Sigmoid colon (tissue), 4 donors: Measurements from ENCODE around the gene C9.

Source experiments
- EP300 ChIP-seq, 4 donors: sonication (generic); formaldehyde crosslinking; IDR thresholded peaks; one replicate each; pipeline ENCODE4 v1.6.1; 2017; ENCODE audit warnings: antibody characterized with exemption in 4 of 4
- POLR2A ChIP-seq, 2 donors: fragments of 450-650 bp; IDR thresholded peaks; one replicate each; pipeline ENCODE4 v1.6.1; 2016; ENCODE audit warnings: antibody characterized with exemption in 2 of 2, mild to moderate bottlenecking in 2 of 2, moderate library complexity in 2 of 2
- POLR2AphosphoS5 ChIP-seq, 4 donors: sonication (generic); formaldehyde crosslinking; IDR thresholded peaks; one replicate each; pipeline ENCODE4 v1.6.1; 2017; ENCODE audit warnings: antibody characterized with exemption in 4 of 4
- TF ChIP-seq, protein P1 (sequence below), 4 experiments: fragments of 450-650 bp in 3 of 4; fragments of 200-600 bp in 1 of 4; IDR thresholded peaks; one replicate each; pipeline ENCODE4 v1.5.1; 2016 to 2019; ENCODE audit warnings: antibody characterized with exemption in 4 of 4, mild to moderate bottlenecking in 3 of 4, moderate library complexity in 2 of 4

DNA sequence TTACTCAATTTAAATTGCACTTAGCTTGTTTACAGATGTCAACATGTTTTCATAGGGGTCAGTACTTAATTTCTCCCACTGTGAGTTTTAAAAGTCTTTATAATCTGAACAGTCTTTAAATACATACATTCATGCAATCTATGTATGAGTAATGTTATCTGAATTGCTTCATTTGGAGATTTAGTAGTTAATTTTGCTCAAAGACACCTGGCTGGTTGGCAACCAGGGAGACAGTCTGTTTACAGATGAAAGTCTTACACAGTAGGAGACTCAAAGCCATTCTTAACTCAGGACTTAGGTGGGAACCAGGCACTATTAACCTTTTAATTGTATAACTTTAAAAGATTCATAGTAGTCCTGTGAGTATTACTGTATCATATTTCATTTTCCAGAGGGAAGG is 31.2 kb upstream of the C9 start:
- TF ChIP-seq, protein P1, sequence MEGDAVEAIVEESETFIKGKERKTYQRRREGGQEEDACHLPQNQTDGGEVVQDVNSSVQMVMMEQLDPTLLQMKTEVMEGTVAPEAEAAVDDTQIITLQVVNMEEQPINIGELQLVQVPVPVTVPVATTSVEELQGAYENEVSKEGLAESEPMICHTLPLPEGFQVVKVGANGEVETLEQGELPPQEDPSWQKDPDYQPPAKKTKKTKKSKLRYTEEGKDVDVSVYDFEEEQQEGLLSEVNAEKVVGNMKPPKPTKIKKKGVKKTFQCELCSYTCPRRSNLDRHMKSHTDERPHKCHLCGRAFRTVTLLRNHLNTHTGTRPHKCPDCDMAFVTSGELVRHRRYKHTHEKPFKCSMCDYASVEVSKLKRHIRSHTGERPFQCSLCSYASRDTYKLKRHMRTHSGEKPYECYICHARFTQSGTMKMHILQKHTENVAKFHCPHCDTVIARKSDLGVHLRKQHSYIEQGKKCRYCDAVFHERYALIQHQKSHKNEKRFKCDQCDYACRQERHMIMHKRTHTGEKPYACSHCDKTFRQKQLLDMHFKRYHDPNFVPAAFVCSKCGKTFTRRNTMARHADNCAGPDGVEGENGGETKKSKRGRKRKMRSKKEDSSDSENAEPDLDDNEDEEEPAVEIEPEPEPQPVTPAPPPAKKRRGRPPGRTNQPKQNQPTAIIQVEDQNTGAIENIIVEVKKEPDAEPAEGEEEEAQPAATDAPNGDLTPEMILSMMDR (IDR thresholded peaks at IDR 0.05) = no peak
- TF ChIP-seq POLR2AphosphoS5 (IDR thresholded peaks at IDR 0.05) = no peak
- TF ChIP-seq POLR2A (IDR thresholded peaks at IDR 0.05) = no peak
- no peak for TF ChIP-seq EP300 (IDR thresholded peaks at IDR 0.05)
